Fibroblast of mammary gland (primary cell): ENCODE data around the gene IFNAR1.

ENCODE experiments used
- DNase-seq: peaks from one replicate; pipeline ENCODE4 v3.0.0-alpha.2; 2010; ENCODE audit warnings: low read depth
- H3K4me3 ChIP-seq: 2 replicates; pipeline ENCODE4 v1.5.1; 2011; ENCODE audit warnings: low read depth, mild to moderate bottlenecking, low read length, moderate library complexity; ENCODE audit not compliant: control insufficient read depth
- CTCF ChIP-seq: conservative IDR thresholded peaks from 2 replicates; pipeline ENCODE4 v1.5.1; 2011; ENCODE audit warnings: low read depth, low read length, inconsistent platforms; ENCODE audit not compliant: control insufficient read depth, insufficient read depth

IFNAR1 gene

GRCh38 chr21:33390479-33390878 is 65.7 kb downstream of the IFNAR1 start:
- TF ChIP-seq CTCF: no peak
- DNase-seq: no peak
- H3K4me3 ChIP-seq: no peak overlapping the region

GRCh38 chr21:33391656-33392055 is 66.9 kb downstream of the IFNAR1 start:
- no peak for TF ChIP-seq CTCF
- DNase-seq: no peak
- no peak overlapping the region for H3K4me3 ChIP-seq

GRCh38 chr21:33392284-33392985 is 67.7 kb downstream of the IFNAR1 start:
- TF ChIP-seq CTCF: no peak
- no peak overlapping the region for H3K4me3 ChIP-seq
- DNase-seq: no peak

- no peak for DNase-seq
- no peak for TF ChIP-seq CTCF
- no peak overlapping the region for H3K4me3 ChIP-seq
Measured at GRCh38 chr21:33393348-33393747, 68.6 kb downstream of the IFNAR1 start.

GRCh38 chr21:33394260-33394659 is 69.5 kb downstream of the IFNAR1 start:
- no peak overlapping the region for H3K4me3 ChIP-seq
- TF ChIP-seq CTCF: no peak
- no peak for DNase-seq

GRCh38 chr21:33395891-33396331 is 71.1 kb downstream of the IFNAR1 start:
- H3K4me3 ChIP-seq: no peak overlapping the region
- no peak for DNase-seq
- TF ChIP-seq CTCF: no peak
